A172 (cell line): ENCODE measurements around the gene SALL4. TPM values are rescaled to one million over a fixed set of nuclear protein-coding genes. Genes with fewer than 3 reads are reported as not detected.
A peak's percentile ranks its signal among the peaks of the same experiment; 100 is the strongest.
"Not testable (repeated sequence)": the region's sequence is repeated elsewhere in the genome, so short reads cannot be mapped to it uniquely, and the experiment has no call there.

ENCODE experiments used
- DNase-seq: peaks from one replicate; pipeline ENCODE4 v3.0.0-alpha.2; 2015; ENCODE audit warnings: low spot score
- total RNA-seq: library from RNA; depleted of rRNA; stranded (reverse); fragments of >200 nt; shearing (Covaris generic); gene quantifications from 2 replicates; pipeline ENCODE4 v1.2.3, GENCODE V29; 2014

Gene SALL4
- total RNA-seq, 1 experiment from 2014 or later: not detected

DNA sequence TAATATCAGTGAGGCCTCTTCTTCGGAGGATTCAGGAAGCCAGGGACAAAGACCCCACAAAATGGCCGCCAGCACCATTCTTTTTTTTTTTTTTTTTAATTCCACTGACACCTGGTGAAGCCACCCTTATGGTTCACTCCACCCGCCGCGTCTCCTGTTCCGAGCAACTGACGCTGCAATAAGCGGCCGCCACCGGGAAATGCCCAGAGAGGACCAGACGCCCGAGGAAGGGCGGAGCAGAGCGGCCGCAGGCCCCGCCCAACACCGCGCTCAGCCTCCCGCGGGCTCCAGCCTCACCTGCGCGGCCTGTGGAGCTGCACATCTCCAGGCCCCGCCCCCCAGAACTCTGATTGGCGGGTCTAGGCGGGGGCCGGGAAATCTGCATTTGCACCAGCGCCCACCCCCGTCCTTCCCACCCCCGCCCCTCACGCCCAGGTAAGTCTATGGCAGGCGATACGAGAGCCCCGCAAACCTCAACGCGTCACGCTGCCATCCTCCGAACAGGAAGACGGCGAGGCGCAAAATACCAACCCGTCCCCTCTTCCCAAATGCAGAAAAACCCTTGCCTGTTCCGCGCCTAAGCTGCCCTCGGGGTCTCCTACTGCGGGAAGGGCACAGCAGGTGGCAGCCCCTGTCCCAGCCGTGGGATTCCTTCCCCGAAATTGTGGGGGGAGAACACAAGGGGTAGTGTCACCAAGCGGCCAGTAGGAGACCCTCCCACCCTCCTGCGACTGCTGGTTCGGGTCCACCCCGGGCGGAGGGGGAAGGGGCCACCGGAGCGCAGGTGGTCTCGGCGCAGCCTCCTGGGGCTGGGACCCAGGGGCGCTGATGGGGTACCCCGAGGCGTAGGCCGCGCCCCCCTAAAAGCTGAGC lies 35.1 kb downstream of the SALL4 start:
- no peak for DNase-seq

DNA sequence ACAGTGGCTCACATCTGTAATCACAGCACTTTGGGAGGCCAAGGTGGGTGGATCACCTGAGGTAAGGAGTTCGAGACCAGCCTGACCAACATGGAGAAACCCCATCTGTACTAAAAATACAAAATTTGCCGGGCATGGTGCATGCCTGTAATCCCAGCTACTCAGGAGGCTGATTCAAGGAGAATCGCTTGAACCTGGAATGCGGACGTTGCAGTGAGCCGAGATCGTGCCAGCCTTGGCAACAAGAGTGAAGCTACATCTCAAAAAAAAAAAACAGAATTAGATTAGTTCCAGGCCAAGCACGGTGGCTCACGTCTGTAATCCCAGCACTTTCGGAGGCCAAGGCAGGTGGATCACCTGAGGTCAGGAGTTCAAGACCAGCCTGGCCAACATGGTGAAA lies 36.9 kb downstream of the SALL4 start:
- not testable (repeated sequence) for DNase-seq

DNA sequence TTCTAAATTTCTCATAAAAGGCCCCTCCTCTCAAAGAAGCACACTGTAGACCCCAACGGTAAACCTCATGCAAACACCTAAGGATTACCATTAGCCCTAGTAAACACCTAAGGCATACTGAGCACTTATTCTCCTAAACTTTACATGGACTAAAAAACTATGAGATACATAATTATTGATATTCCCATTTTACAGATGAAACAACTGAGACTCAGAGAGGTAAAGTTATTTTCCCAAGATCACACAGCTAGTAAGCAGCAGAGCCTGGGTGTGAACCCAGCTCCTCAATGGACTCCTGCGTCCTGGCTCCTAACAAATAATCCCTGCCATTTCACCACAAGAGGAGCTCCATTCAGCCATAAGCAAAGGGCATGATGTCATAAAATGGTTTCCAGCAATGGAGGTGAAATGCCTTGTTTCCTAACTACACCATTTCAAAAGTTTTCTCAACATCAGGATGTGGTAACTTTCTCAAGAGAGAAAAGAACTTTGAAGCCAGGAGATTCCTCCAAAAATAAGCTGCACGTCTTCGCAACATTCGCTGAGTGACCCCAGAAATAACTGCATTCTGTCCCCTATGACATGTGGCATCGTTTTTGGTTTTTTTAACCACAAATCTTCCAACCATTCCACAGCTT lies 38.2 kb downstream of the SALL4 start:
- no peak for DNase-seq

DNA sequence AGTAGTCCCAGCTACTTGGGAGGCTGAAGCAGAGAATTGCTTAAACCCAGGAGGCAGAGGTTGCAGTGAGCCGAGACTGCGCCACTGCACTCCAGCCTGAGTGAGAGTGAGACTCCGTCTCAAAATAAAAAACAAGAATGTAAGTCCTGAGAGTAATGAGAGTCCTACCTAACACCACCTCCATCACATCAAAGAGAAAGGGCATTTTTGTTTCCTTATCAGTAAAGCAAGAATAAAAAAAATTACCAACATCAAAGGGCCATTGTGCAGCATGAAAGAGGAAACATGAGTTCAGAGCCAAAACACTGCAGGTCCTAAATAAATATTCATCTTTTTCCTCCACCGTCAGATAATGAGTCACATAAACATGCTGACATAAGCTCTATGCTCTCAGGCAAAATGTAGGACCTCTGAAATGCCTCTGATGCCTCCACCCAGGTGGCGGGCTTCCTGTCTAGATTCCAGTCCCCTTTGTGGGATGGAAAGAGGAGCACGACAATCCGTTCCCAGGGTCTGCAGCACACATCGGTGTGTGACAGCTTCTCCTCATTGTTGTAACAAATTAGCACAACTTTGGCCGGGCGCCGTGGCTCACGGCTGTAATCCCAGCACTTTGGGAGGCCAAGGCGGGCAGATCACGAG lies 41.3 kb downstream of the SALL4 start:
- DNase-seq: peak; percentile 81

DNA sequence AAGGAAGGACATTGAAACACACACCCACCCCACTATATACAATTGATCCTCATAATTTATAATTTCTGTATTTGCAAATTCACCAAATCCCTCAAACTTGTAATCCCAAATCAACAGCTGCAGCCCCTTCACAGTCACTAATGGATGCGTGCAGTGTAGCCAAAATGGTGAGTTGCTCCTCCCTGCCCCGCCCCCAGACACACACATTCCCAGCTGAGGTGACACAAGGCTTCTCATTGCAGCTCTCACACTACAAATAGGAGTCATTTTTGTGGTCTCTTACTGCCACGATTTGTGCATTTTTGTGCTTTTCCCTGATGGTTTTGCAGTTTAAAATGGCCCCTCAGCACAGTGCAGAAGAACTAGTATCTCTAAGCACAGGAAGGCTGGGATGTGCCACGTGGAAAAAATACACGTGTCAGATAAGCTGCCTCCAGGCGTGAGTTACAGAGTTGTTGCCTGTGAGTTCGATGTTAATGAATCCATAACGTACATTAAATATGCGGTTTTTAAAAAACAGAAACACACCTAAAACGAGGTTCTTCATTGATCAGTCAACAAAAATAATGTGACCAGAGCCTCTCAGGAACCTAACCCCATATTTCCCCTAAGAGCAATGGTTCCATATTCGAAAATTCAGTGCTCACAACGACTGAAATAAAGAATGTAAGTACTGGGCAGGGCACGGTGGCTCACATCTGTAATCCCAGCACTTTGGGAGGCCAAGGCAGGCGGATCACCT lies 42.4 kb downstream of the SALL4 start:
- no peak for DNase-seq

DNA sequence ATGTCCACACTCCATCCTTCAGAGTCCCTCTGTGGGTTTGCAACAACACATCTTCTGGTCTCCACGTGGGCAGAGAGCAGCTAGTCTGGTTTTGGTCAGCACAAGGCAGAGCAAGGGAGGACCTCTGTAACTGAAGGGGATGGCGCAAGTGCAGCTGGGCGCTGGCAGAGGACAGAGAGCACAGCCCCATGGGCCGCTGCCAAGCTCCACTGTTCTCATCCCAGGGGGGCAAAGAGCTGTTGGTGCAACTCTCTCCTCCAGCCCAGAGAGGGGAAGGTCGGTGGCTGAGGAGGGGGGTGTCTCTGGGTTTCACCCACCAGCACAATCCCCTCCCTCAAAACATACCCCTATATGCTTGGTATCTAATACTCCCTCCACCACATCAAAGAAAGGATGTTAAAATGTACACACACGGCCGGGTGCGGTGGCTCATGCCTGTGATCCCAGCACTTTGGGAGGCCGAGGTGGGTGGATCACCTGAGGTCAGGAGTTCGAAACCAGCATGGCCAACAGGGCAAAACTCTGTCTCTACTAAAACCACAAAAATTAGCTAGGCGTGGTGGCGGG lies 43.3 kb downstream of the SALL4 start:
- DNase-seq: no peak

DNA sequence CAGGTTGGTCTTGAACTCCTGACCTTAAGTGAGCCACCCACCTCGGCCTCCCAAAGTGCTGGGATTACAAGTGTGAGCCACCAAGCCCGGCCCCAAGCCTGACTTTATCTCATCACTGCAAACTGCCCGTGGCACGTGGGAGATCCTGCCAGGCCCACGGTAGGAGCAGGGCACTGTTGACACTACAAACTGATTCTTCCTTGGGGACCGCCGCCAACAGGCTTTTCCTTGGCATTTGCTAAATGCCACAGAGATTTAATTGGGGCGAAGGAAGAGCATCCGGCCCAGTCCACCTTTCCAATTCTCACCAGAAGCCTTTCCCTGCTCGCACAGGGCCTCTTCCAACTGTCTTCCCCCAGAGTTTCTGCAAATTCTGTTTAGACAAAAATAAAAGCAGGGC lies 45.1 kb downstream of the SALL4 start:
- no peak for DNase-seq

DNA sequence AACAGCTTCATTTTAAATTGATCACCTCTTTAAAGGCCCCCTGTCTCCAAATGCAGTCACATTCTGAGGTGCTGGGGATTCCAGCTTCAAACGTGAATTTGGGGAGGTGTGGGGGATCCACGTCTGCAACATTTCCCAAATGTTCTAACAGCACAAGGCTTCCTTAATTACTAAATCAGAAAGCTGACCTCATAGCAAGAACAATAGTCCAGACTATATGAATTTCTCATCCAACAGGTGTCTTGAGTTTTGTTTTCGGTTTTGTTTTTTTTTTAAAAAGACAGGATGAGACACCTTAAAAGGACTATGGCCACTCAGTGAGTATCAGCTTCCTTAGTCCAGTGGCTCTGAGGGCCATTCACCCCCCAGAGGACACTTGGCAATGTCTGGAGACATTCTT lies 45.7 kb downstream of the SALL4 start:
- no peak for DNase-seq

DNA sequence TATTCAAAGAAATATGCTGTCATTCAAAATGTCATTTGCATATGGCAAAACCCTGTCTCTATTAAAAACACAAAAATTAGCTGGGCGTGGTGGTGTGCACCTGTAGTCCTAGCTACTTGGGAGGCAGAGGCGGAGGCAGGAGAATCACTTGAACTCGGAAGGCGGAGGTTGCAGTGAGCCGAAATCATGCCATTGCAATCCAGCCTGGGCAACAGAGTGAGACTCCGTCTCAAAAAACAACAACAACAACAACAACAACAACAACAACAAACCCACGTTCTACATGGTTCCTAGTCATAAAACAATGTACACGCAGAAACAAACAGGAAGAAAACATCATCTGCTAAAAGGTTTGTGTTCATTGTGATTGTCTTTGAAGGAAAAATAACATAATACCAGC lies 49.1 kb downstream of the SALL4 start:
- not testable (repeated sequence) for DNase-seq

DNA sequence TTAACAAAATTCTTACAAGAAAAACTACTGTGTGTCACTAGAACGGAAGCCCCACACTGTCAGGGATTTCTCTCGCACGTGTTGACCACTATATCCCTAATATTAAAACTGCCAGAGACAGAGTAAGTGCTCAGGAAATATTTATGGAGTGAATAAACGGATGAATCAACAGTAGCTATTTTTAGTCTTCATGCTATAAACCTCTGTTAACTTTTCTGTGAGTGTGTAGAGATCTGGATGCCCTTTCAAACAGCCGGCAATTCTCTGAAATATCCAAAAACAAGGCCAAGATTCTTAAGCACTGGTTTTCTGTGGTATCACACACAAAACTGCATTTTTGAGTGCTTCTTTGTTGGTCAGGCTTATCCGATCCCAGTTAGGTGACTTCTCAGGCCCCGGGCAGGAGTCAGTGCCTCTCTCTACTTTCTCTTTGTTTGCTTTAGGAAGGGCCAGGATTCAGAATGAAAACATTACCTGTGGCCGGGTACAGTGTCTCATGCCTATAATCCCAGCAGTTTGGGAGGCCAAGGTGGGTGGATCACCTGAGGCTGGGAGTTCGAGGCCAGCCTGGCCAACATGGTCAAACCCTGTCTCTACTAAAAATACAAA lies 49.9 kb downstream of the SALL4 start:
- DNase-seq: peak; percentile 89

DNA sequence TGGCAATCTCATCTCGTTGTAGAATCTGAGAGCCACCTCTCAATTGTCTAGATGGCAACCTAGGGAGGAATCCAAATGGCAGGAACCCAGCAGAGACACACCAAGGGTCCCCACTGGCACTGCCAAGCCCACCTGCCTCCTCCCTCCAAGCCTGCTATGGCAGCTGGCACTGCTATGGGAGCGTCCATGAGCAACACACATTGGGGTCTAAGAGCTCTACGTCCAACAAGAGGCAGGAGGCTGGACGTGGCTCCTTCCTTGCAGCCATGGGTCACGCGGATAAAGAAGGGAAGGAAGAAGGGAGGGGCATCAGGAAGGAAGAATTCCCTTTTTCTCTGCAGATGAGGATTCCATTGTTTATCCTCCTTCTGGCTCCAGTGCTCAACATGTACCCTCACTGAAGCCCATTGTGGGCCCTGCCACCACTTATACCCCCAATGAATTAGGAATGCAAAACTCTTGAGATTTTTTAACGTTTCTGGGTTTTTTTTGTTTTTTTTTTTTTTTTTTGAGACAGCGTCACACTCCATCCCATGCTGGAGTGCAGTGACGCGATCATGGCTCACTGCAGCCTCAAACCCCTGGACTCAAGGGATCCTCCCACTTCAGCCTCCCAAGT lies 51.4 kb downstream of the SALL4 start:
- DNase-seq: no peak

DNA sequence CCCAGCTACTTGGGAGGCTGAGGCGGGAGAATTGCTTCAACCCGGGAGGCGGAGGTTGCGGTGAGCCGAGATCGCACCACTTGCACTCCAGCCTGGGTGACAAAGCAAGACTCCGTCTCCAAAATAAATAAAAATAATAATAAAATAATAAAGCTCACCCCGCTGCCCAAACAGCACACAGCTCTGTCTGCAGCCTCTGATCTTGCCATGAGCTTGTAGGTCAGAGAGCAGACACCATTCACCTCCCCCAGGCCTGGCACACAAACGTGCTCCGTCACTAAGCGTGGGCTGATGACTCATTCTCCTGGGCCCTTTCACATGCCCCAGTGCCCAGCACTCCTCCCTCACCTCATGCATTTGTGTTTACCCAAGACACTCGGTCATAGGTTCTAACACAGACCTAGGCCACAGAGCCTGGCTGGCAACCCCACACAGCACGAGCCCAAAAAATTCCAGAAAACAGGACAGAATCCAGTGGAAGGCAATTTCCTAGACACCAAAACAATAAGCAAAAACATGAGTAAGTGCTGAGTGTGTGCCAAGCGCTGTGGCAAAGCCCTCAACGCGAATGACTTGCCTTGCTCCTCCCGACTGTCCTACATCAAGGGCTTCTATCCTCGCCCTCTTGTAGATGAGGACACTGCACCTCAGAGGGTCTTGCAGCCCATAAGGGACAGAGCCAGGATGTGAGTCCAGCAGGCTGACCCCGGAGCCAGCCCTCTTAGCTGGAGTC lies 52.1 kb downstream of the SALL4 start:
- peak; percentile 97 for DNase-seq

DNA sequence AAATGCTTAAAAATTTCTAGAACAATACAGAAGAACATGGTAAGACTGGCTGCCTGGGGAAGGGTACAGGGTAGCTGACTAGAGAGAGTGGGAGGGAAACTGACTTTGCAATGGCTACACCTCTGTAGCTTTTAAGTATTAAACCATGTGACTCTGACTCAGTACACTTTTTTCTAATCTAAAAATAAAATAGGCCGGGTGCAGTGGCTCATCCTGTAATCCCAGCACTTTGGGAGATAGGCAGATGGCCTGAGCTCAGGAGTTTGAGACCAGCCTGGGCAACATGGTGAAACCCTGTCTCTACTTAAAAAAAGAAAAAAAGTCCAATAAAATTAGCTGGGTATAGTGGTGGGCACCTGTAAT lies 52.7 kb downstream of the SALL4 start:
- peak; percentile 80 for DNase-seq

DNA sequence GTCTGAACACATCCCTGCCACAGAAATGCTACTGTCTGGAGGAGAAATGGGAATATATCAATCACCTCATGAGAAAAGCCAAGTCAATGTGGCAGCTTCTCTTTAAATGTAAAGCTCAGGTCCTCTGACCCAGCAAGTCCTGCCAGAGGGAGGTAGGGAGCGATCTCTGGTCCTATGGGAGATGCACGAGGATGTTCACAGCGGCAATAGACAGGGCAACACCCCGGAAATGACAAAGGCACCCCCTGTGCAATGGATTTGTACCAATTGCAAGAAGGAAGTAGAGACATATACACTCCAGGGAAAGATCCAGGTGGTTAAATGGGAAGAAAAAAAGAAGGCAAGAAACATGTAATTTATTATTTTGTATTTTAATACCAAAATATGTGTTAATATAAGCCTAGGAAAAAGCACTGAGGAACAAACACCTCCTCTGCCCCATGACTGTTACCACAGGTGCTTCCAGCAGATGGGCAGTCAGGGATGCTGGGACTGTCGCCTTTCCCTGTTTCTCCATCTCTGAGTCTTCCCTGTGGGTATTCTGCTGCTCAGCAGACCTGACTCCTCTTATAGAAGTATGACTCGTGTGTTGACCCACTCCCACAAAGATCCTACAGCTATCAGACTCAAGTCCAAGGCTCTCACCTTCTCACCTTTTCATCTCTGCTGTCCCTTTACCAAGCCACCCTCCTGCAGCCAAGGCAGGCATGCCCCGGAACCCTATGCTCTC lies 55.0 kb downstream of the SALL4 start:
- DNase-seq: peak; percentile 19

DNA sequence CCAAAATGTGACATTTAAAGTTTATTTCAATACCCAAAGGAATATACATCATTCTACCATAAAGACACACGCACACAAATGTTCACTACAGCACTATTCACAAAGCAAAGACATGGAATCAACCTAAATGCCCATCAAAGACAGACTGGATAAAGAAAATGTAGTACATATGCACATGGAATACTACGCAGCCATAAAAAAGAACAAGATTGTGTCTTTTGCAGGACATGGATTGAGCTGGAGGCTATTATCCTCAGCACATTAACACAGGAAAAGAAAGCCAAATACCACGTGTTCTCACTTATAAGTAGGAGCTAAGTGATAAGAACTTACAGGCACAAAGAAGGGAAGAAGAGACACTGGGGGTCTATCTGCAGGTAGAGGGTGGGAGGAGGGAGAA lies 56.5 kb downstream of the SALL4 start:
- no peak for DNase-seq

DNA sequence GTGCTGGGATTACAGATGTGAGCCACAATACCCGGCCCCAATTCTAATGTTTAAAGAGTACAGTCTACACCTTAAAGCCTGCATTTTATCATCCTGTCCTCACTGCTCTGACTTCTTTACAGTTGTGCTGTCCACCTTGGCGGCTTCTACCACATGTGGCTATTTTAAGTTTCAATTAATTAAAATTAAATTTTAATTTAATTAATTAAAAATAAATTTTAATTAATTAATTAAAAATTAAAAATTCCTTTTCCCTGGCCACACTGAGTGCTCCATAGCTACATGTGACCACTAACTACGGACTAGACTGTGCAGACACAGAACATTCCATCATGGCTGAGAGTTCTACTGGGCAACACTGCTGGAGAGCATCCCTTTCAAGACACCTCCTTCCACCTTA lies 61.5 kb downstream of the SALL4 start:
- no peak for DNase-seq

DNA sequence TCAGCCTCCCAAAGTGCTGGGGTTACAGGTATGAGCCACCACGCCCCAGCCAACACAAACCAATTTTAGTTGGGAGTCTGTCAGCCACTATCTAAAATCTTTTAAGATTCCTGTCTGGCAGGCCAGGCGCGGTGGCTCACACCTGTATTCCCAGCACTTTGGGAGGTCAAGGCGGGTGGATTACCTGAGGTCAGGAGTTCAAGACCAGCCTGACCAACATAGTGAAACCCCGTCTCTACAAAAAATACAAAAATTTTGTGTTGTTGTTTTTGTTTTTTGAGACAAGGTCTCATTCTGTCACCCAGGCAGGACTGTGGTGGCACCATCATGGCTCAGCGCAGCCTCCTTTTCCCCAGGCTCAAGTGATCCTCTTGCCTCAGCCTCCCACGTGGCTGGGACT lies 62.0 kb downstream of the SALL4 start:
- not testable (repeated sequence) for DNase-seq

DNA sequence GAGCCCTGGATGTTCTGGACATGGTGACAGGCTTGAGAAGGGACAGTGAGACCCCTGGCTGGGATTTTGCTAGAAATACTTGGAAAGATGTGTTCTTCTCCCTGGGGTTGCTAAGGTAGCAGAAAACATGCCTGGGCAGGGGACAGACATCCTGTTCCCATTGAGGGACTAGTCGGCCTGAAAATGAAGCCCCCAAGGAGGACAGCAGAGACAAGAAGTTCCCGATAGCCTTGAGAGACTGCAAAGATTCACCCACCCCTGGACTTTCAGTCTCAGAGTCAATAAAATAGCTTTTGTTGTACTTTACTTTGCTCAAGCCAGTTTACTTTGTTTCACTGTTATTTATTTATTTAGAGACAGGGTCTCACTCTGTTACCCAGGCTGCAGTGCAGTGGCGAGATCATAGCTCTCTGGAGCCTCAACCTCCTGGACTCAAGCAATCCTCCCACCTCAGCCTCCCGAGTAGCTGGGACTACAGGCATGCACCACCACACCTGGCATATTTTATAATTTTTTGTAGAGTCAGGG lies 62.5 kb downstream of the SALL4 start:
- no peak for DNase-seq

DNA sequence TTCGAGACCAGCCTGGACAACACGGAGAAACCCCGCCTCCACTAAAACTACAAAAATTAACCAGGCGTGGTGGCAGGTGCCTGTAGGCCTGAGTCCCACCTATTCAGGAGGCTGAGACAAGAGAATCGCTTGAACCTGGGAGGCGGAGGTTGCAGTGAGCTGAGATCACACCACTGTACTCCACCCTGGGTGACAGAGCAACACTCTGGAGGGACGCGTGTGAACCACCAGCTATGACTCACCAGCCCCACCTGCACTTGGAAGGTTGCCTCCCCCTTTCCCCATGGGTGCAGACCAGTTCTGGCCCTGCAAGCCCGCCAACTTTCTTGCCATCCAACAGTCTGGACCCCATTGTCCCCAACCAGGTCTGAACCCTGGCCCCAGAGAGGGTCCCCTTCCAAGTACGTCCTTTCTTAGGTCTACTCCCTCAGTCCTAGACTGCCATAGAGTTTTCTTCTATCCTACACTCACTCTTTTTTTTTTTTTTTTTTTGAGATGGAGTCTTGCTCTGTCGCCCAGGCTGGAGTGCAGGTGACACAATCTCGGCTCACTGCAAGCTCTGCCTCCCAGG lies 63.4 kb downstream of the SALL4 start:
- peak; percentile 77 for DNase-seq
